Measurements from ENCODE around the gene COQ2.

Gene COQ2

GRCh38 chr4:83217721-83218522 is 66.7 kb downstream of the COQ2 start:
- no peak for DNase-seq (ENCODE audit: low read depth in 2 of 2)

- DNase-seq (ENCODE audit: low read depth in 2 of 2), result no peak
These were observed 67.5 kb downstream of the COQ2 start for GRCh38 chr4:83216959-83217683.

- no peak for DNase-seq (ENCODE audit: low read depth in 2 of 2)
These were observed 70.5 kb downstream of the COQ2 start for GRCh38 chr4:83214079-83214478.

Measured in fibroblast of skin of left biceps (primary cell).